ENCODE measurements around the gene SLC16A9. TPM values are rescaled to one million over a fixed set of nuclear protein-coding genes. Genes with fewer than 3 reads are reported as not detected.
"Not testable (repeated sequence)": the region's sequence is repeated elsewhere in the genome, so short reads cannot be mapped to it uniquely, and the experiment has no call there.

The SLC16A9 gene
- polyA plus RNA-seq, 4 donors = 0.18 to 2.4 (median 0.25) TPM

GRCh38 chr10:59745163-59745650, 35.6 kb upstream of the SLC16A9 start:
- Histone ChIP-seq H3K27me3 (ENCODE audit: control insufficient read depth in 3 of 3, insufficient read depth in 3 of 3, low read length in 3 of 3) (no peaks in the 10 kb centered on the region), H3K4me3 (ENCODE audit: low read depth in 1 of 3, low read length in 3 of 3) (no peak overlapping the region), H3K27ac (ENCODE audit: low read depth in 1 of 3, low read length in 2 of 3) (no peak overlapping the region), H3K36me3 (ENCODE audit: control insufficient read depth in 3 of 3, insufficient read depth in 2 of 3, low read depth in 1 of 3, low read length in 3 of 3) (no peaks in the 10 kb centered on the region), H3K9me3 (ENCODE audit: control insufficient read depth in 2 of 2, insufficient read depth in 1 of 2, low read depth in 1 of 2, low read length in 1 of 2) (peaks cover 0 to 3% of the 10 kb centered on the region in 2 donors), H3K4me1 (ENCODE audit: control insufficient read depth in 3 of 3, insufficient read depth in 2 of 3, low read depth in 1 of 3, low read length in 2 of 3) (no peaks in the 10 kb centered on the region)
- 22 to 59% (median 29%) methylated on average over 2 of the region's 2 CpGs for WGBS, 3 donors
- no peak for DNase-seq
- no peak for FAIRE-seq

- FAIRE-seq; H3K27me3 ChIP-seq (ENCODE audit: control insufficient read depth in 3 of 3, insufficient read depth in 3 of 3, low read length in 3 of 3); H3K36me3 ChIP-seq (ENCODE audit: control insufficient read depth in 3 of 3, insufficient read depth in 2 of 3, low read depth in 1 of 3, low read length in 3 of 3); H3K4me3 ChIP-seq (ENCODE audit: low read depth in 1 of 3, low read length in 3 of 3); DNase-seq; H3K27ac ChIP-seq (ENCODE audit: low read depth in 1 of 3, low read length in 2 of 3); H3K9me3 ChIP-seq (ENCODE audit: control insufficient read depth in 2 of 2, insufficient read depth in 1 of 2, low read depth in 1 of 2, low read length in 1 of 2); H3K4me1 ChIP-seq (ENCODE audit: control insufficient read depth in 3 of 3, insufficient read depth in 2 of 3, low read depth in 1 of 3, low read length in 2 of 3): not testable (repeated sequence)
- 36 to 57% (median 40%) methylated on average over 6 of the region's 6 CpGs for WGBS, 3 donors
Measured at GRCh38 chr10:59744762-59745161, 35.1 kb upstream of the SLC16A9 start.

GRCh38 chr10:59744156-59744555, 34.5 kb upstream of the SLC16A9 start:
- not testable (repeated sequence) for H3K9me3 ChIP-seq (ENCODE audit: control insufficient read depth in 2 of 2, insufficient read depth in 1 of 2, low read depth in 1 of 2, low read length in 1 of 2); H3K4me1 ChIP-seq (ENCODE audit: control insufficient read depth in 3 of 3, insufficient read depth in 2 of 3, low read depth in 1 of 3, low read length in 2 of 3); H3K4me3 ChIP-seq (ENCODE audit: low read depth in 1 of 3, low read length in 3 of 3); H3K36me3 ChIP-seq (ENCODE audit: control insufficient read depth in 3 of 3, insufficient read depth in 2 of 3, low read depth in 1 of 3, low read length in 3 of 3); H3K27ac ChIP-seq (ENCODE audit: low read depth in 1 of 3, low read length in 2 of 3); DNase-seq; FAIRE-seq; H3K27me3 ChIP-seq (ENCODE audit: control insufficient read depth in 3 of 3, insufficient read depth in 3 of 3, low read length in 3 of 3)
- WGBS, 3 donors = 91 to 95% (median 94%) methylated on average over 27 to 32 of the region's 32 CpGs

- FAIRE-seq = no peak
- Histone ChIP-seq H3K27me3 (ENCODE audit: control insufficient read depth in 3 of 3, insufficient read depth in 3 of 3, low read length in 3 of 3) (no peaks in the 10 kb centered on the region), H3K4me1 (ENCODE audit: control insufficient read depth in 3 of 3, insufficient read depth in 2 of 3, low read depth in 1 of 3, low read length in 2 of 3) (no peaks in the 10 kb centered on the region), H3K27ac (ENCODE audit: low read depth in 1 of 3, low read length in 2 of 3) (no peak overlapping the region), H3K36me3 (ENCODE audit: control insufficient read depth in 3 of 3, insufficient read depth in 2 of 3, low read depth in 1 of 3, low read length in 3 of 3) (no peaks in the 10 kb centered on the region), H3K4me3 (ENCODE audit: low read depth in 1 of 3, low read length in 3 of 3) (no peak overlapping the region), H3K9me3 (ENCODE audit: control insufficient read depth in 2 of 2, insufficient read depth in 1 of 2, low read depth in 1 of 2, low read length in 1 of 2) (peaks cover 0 to 3% of the 10 kb centered on the region in 2 donors)
- 64 to 84% (median 77%) methylated on average over 5 of the region's 5 CpGs for WGBS, 3 donors
- DNase-seq = no peak
Measured at GRCh38 chr10:59741583-59741982, 31.9 kb upstream of the SLC16A9 start.

- Histone ChIP-seq H3K4me3 (ENCODE audit: low read depth in 1 of 3, low read length in 3 of 3) (no peak overlapping the region), H3K9me3 (ENCODE audit: control insufficient read depth in 2 of 2, insufficient read depth in 1 of 2, low read depth in 1 of 2, low read length in 1 of 2) (peaks cover 0 to 3% of the 10 kb centered on the region in 2 donors), H3K27me3 (ENCODE audit: control insufficient read depth in 3 of 3, insufficient read depth in 3 of 3, low read length in 3 of 3) (no peaks in the 10 kb centered on the region), H3K4me1 (ENCODE audit: control insufficient read depth in 3 of 3, insufficient read depth in 2 of 3, low read depth in 1 of 3, low read length in 2 of 3) (no peaks in the 10 kb centered on the region), H3K27ac (ENCODE audit: low read depth in 1 of 3, low read length in 2 of 3) (no peak overlapping the region), H3K36me3 (ENCODE audit: control insufficient read depth in 3 of 3, insufficient read depth in 2 of 3, low read depth in 1 of 3, low read length in 3 of 3) (no peaks in the 10 kb centered on the region)
- no peak for DNase-seq
- no peak for FAIRE-seq
Measured at GRCh38 chr10:59741048-59741447, 31.4 kb upstream of the SLC16A9 start.

- no peak overlapping the region for H3K4me3 ChIP-seq (ENCODE audit: low read depth in 1 of 3, low read length in 3 of 3)
- no peaks in the 10 kb centered on the region for H3K36me3 ChIP-seq (ENCODE audit: control insufficient read depth in 3 of 3, insufficient read depth in 2 of 3, low read depth in 1 of 3, low read length in 3 of 3)
- FAIRE-seq = no peak
- H3K27ac ChIP-seq (ENCODE audit: low read depth in 1 of 3, low read length in 2 of 3) = no peak overlapping the region
- peaks cover 0 to 4% of the 10 kb centered on the region in 2 donors for H3K9me3 ChIP-seq (ENCODE audit: control insufficient read depth in 2 of 2, insufficient read depth in 1 of 2, low read depth in 1 of 2, low read length in 1 of 2)
- peaks cover 0 to 6% (median 0%) of the 10 kb centered on the region in 3 donors for H3K4me1 ChIP-seq (ENCODE audit: control insufficient read depth in 3 of 3, insufficient read depth in 2 of 3, low read depth in 1 of 3, low read length in 2 of 3)
- DNase-seq = no peak
- no peaks in the 10 kb centered on the region for H3K27me3 ChIP-seq (ENCODE audit: control insufficient read depth in 3 of 3, insufficient read depth in 3 of 3, low read length in 3 of 3)
- 82 to 93% (median 87%) methylated on average over 1 of the region's 1 CpG for WGBS, 3 donors
Measured at GRCh38 chr10:59736749-59737148, 27.1 kb upstream of the SLC16A9 start.

GRCh38 chr10:59735296-59735695, 25.6 kb upstream of the SLC16A9 start:
- peaks cover 0 to 6% (median 0%) of the 10 kb centered on the region in 3 donors for H3K4me1 ChIP-seq (ENCODE audit: control insufficient read depth in 3 of 3, insufficient read depth in 2 of 3, low read depth in 1 of 3, low read length in 2 of 3)
- H3K27me3 ChIP-seq (ENCODE audit: control insufficient read depth in 3 of 3, insufficient read depth in 3 of 3, low read length in 3 of 3) = no peaks in the 10 kb centered on the region
- no peak overlapping the region for H3K27ac ChIP-seq (ENCODE audit: low read depth in 1 of 3, low read length in 2 of 3)
- FAIRE-seq (no peak), DNase-seq (peak in 1 of 2 donors; percentile 24)
- H3K4me3 ChIP-seq (ENCODE audit: low read depth in 1 of 3, low read length in 3 of 3) = no peak overlapping the region
- peaks cover 0 to 4% of the 10 kb centered on the region in 2 donors for H3K9me3 ChIP-seq (ENCODE audit: control insufficient read depth in 2 of 2, insufficient read depth in 1 of 2, low read depth in 1 of 2, low read length in 1 of 2)
- no peaks in the 10 kb centered on the region for H3K36me3 ChIP-seq (ENCODE audit: control insufficient read depth in 3 of 3, insufficient read depth in 2 of 3, low read depth in 1 of 3, low read length in 3 of 3)
- 22 to 33% (median 25%) methylated on average over 1 of the region's 1 CpG for WGBS, 3 donors

- Histone ChIP-seq H3K4me3 (ENCODE audit: low read depth in 1 of 3, low read length in 3 of 3) (no peak overlapping the region), H3K27ac (ENCODE audit: low read depth in 1 of 3, low read length in 2 of 3) (no peak overlapping the region), H3K27me3 (ENCODE audit: control insufficient read depth in 3 of 3, insufficient read depth in 3 of 3, low read length in 3 of 3) (no peaks in the 10 kb centered on the region), H3K4me1 (ENCODE audit: control insufficient read depth in 3 of 3, insufficient read depth in 2 of 3, low read depth in 1 of 3, low read length in 2 of 3) (peaks cover 0 to 6% (median 0%) of the 10 kb centered on the region in 3 donors), H3K9me3 (ENCODE audit: control insufficient read depth in 2 of 2, insufficient read depth in 1 of 2, low read depth in 1 of 2, low read length in 1 of 2) (peaks cover 0 to 4% of the 10 kb centered on the region in 2 donors), H3K36me3 (ENCODE audit: control insufficient read depth in 3 of 3, insufficient read depth in 2 of 3, low read depth in 1 of 3, low read length in 3 of 3) (no peaks in the 10 kb centered on the region)
- no peak for FAIRE-seq
- no peak for DNase-seq
- 85 to 93% (median 92%) methylated on average over 3 of the region's 3 CpGs for WGBS, 3 donors
Measured at GRCh38 chr10:59734014-59734462, 24.4 kb upstream of the SLC16A9 start.

- not testable (repeated sequence) for H3K4me1 ChIP-seq (ENCODE audit: control insufficient read depth in 3 of 3, insufficient read depth in 2 of 3, low read depth in 1 of 3, low read length in 2 of 3); H3K27ac ChIP-seq (ENCODE audit: low read depth in 1 of 3, low read length in 2 of 3); H3K4me3 ChIP-seq (ENCODE audit: low read depth in 1 of 3, low read length in 3 of 3); H3K27me3 ChIP-seq (ENCODE audit: control insufficient read depth in 3 of 3, insufficient read depth in 3 of 3, low read length in 3 of 3); FAIRE-seq; DNase-seq; H3K36me3 ChIP-seq (ENCODE audit: control insufficient read depth in 3 of 3, insufficient read depth in 2 of 3, low read depth in 1 of 3, low read length in 3 of 3); H3K9me3 ChIP-seq (ENCODE audit: control insufficient read depth in 2 of 2, insufficient read depth in 1 of 2, low read depth in 1 of 2, low read length in 1 of 2)
- WGBS, 3 donors = 94 to 96% (median 94%) methylated on average over 16 of the region's 16 CpGs
Measured at GRCh38 chr10:59733321-59734013, 23.8 kb upstream of the SLC16A9 start.

All from small intestine (tissue), 7 donors.